Stimulated activated CD8-positive, alpha-beta memory T cell treated with anti-CD3 and anti-CD28 coated beads, Interleukin-15, amount 100 ng/mL, for 4 hours (primary cell): ENCODE results near the gene ASIC2.

Experiments
- DNase-seq, 2 donors: peaks; one replicate each; pipeline ENCODE4 v3.0.0-alpha.2; 2020; ENCODE audit warnings: low read depth in 2 of 2

Gene ASIC2

GRCh38 chr17:33204156-33204555 lies 88.9 kb downstream of the ASIC2 start:
- DNase-seq = no peak

- DNase-seq = no peak
Measured at GRCh38 chr17:33202796-33203495, 90.1 kb downstream of the ASIC2 start.

GRCh38 chr17:33202021-33202420 lies 91.1 kb downstream of the ASIC2 start:
- DNase-seq = no peak

- no peak for DNase-seq
Measured at GRCh38 chr17:33201283-33201682, 91.8 kb downstream of the ASIC2 start.

- no peak for DNase-seq
Measured at GRCh38 chr17:33200587-33200986, 92.5 kb downstream of the ASIC2 start.

- DNase-seq = no peak
Measured at GRCh38 chr17:33199571-33200510, 93.3 kb downstream of the ASIC2 start.

- DNase-seq = no peak
Measured at GRCh38 chr17:33198954-33199353, 94.1 kb downstream of the ASIC2 start.

- DNase-seq = no peak
Measured at GRCh38 chr17:33197342-33197741, 95.8 kb downstream of the ASIC2 start.

GRCh38 chr17:33196883-33197282 lies 96.2 kb downstream of the ASIC2 start:
- no peak for DNase-seq

GRCh38 chr17:33192951-33193911 lies 99.9 kb downstream of the ASIC2 start:
- no peak for DNase-seq

GRCh38 chr17:33183487-33184026 lies 109.5 kb downstream of the ASIC2 start:
- no peak for DNase-seq

- DNase-seq = no peak
Measured at GRCh38 chr17:33179151-33179550, 113.9 kb downstream of the ASIC2 start.

GRCh38 chr17:33178681-33179080 lies 114.4 kb downstream of the ASIC2 start:
- no peak for DNase-seq

- DNase-seq = no peak
Measured at GRCh38 chr17:33175562-33175961, 117.5 kb downstream of the ASIC2 start.

GRCh38 chr17:33171931-33172330 lies 121.2 kb downstream of the ASIC2 start:
- no peak for DNase-seq

- DNase-seq = no peak
Measured at GRCh38 chr17:33169580-33170285, 123.4 kb downstream of the ASIC2 start.

- no peak for DNase-seq
Measured at GRCh38 chr17:33167736-33168135, 125.4 kb downstream of the ASIC2 start.

- no peak for DNase-seq
Measured at GRCh38 chr17:33166472-33166871, 126.6 kb downstream of the ASIC2 start.

- no peak for DNase-seq
Measured at GRCh38 chr17:33164169-33164881, 128.8 kb downstream of the ASIC2 start.

- no peak for DNase-seq
Measured at GRCh38 chr17:33163533-33164168, 129.4 kb downstream of the ASIC2 start.
